Transverse colon (tissue), 4 donors: ENCODE results near the gene GALNT11. TPM values are rescaled to one million over a fixed set of nuclear protein-coding genes. Genes with fewer than 3 reads are reported as not detected.

Source experiments
- DNase-seq: peaks from one replicate; pipeline ENCODE4 v3.0.0-alpha.2; 2019
- H3K27ac ChIP-seq, 4 donors: fragments of 200-600 bp; sonication (generic); 2 replicates each; pipeline ENCODE4 v1.5.1; 2016 to 2018; ENCODE audit warnings: inconsistent platforms in 4 of 4
- H3K27me3 ChIP-seq: fragments of 200-600 bp; sonication (generic); 2 replicates; pipeline ENCODE4 v1.5.1; 2017; ENCODE audit warnings: inconsistent platforms
- H3K36me3 ChIP-seq, 4 donors: fragments of 200-600 bp; sonication (generic); 2 replicates each; pipeline ENCODE4 v1.5.1; 2017 to 2019; ENCODE audit warnings: inconsistent platforms in 4 of 4
- H3K4me1 ChIP-seq, 4 donors: fragments of 200-600 bp; sonication (generic); 2 replicates each; pipeline ENCODE4 v1.5.1; 2017 to 2020; ENCODE audit warnings: inconsistent platforms in 4 of 4
- H3K4me3 ChIP-seq, 4 donors: fragments of 200-600 bp; sonication (generic); 1 replicate in 1 of 4; 2 replicates in 3 of 4; pipeline versions ENCODE4 v1.5.1 to v1.6.1; 2017 to 2019; ENCODE audit warnings: inconsistent platforms in 4 of 4
- H3K9me3 ChIP-seq, 2 donors: fragments of 200-600 bp; sonication (generic); 2 replicates each; pipeline ENCODE4 v1.5.1; 2017 to 2019; ENCODE audit warnings: inconsistent platforms in 2 of 2
- CTCF ChIP-seq, 5 experiments: fragments of 200-600 bp in 3 of 5; fragments of 450-650 bp in 2 of 5; sonication (generic) in 3 of 5; IDR thresholded peaks; 1 replicate in 2 of 5; 2 replicates in 3 of 5; pipeline ENCODE4 v1.5.1; 2016 to 2017; ENCODE audit warnings: antibody characterized with exemption in 5 of 5, inconsistent platforms in 3 of 5, mild to moderate bottlenecking in 2 of 5, moderate library complexity in 1 of 5
- EP300 ChIP-seq: sonication (generic); formaldehyde crosslinking; IDR thresholded peaks from one replicate; pipeline ENCODE4 v1.6.1; 2017; ENCODE audit warnings: antibody characterized with exemption, low read depth
- POLR2A ChIP-seq: fragments of 450-650 bp; IDR thresholded peaks from one replicate; pipeline ENCODE4 v1.6.1; 2016; ENCODE audit warnings: antibody characterized with exemption, mild to moderate bottlenecking, moderate library complexity
- POLR2AphosphoS5 ChIP-seq, 3 donors: sonication (generic); formaldehyde crosslinking; IDR thresholded peaks; one replicate each; pipeline ENCODE4 v1.6.1; 2016; ENCODE audit warnings: antibody characterized with exemption in 3 of 3
- WGBS, 2 donors: methylation state at CpG; one replicate each; pipeline ENCODE4 v1.1.5; 2018; ENCODE audit warnings: low coverage in 1 of 2; 5-methylcytosine and 5-hydroxymethylcytosine counted together
- in situ Hi-C, 4 donors: fragments of 200-750 bp; cut with MboI; loops; one replicate each; pipeline versions ENCODE4 v1.15.0 to v1.15.1; 2017; ENCODE audit warnings: low sequenced_read_pairs in 3 of 4, low pct_ligation_motif_present in 1 of 4, low pct_unique_long_range_greater_than_20kb in 1 of 4
- intact Hi-C: fragments of 100-400 bp; cut with DNase I; formaldehyde crosslinking; loops from one replicate; pipeline ENCODE4 v1.15.1; 2023; ENCODE audit warnings: low total_unique reads
- total RNA-seq, 4 donors: library from RNA; depleted of rRNA; stranded (reverse); fragments of >200 nt; gene quantifications; one replicate each; pipeline ENCODE4 v1.1.0, GENCODE V29; 2016

GALNT11 gene
- total RNA-seq, 4 donors from 2014 or later, result 14.7 to 36.2 (median 24.0) TPM

GRCh38 chr7:151982806-151983205 lies 42.7 kb upstream of the GALNT11 start:
- no peaks in the 10 kb centered on the region for H3K36me3 ChIP-seq
- no peaks in the 10 kb centered on the region for H3K9me3 ChIP-seq
- in situ Hi-C loops, result no loop called here
- intact Hi-C loops, result no loop called here
- 77% methylated on average over 5 of the region's 5 CpGs for WGBS, 2 donors
- H3K27ac ChIP-seq, result no peak overlapping the region
- TF ChIP-seq CTCF (IDR thresholded peaks at IDR 0.05), result no peak
- no peak for TF ChIP-seq POLR2A
- TF ChIP-seq POLR2AphosphoS5 (IDR thresholded peaks at IDR 0.05), result no peak
- TF ChIP-seq EP300, result no peak
- H3K27me3 ChIP-seq, result peaks cover 2% of the 10 kb centered on the region
- no peak overlapping the region for H3K4me3 ChIP-seq
- DNase-seq, result no peak
- no peaks in the 10 kb centered on the region for H3K4me1 ChIP-seq

- TF ChIP-seq POLR2A, result no peak
- no peak for TF ChIP-seq CTCF (IDR thresholded peaks at IDR 0.05)
- no peak for TF ChIP-seq EP300
- TF ChIP-seq POLR2AphosphoS5 (IDR thresholded peaks at IDR 0.05), result no peak
- no peak for DNase-seq
- WGBS, 2 donors, result 86% methylated on average over 3 of the region's 3 CpGs; no CpG with 5 or more reads in 1 of the 2 donors
- Histone ChIP-seq H3K4me3 (no peak overlapping the region), H3K9me3 (no peaks in the 10 kb centered on the region), H3K4me1 (no peaks in the 10 kb centered on the region), H3K36me3 (no peaks in the 10 kb centered on the region), H3K27me3 (peaks cover 4% of the 10 kb centered on the region), H3K27ac (no peak overlapping the region)
- intact Hi-C loops (no loop called here), in situ Hi-C loops (no loop called here)
These were observed 40.9 kb upstream of the GALNT11 start for GRCh38 chr7:151984612-151985011.

GRCh38 chr7:151987748-151988529 lies 37.5 kb upstream of the GALNT11 start:
- in situ Hi-C loops (no loop called here), intact Hi-C loops (no loop called here)
- H3K4me3 ChIP-seq, result no peak overlapping the region
- 73 to 77% methylated on average over 3 to 15 of the region's 18 CpGs for WGBS, 2 donors
- no peaks in the 10 kb centered on the region for H3K36me3 ChIP-seq
- no peak overlapping the region for H3K27ac ChIP-seq
- no peaks in the 10 kb centered on the region for H3K9me3 ChIP-seq
- no peak for DNase-seq
- peaks cover 29% of the 10 kb centered on the region for H3K27me3 ChIP-seq
- TF ChIP-seq POLR2A, result no peak
- no peak for TF ChIP-seq POLR2AphosphoS5 (IDR thresholded peaks at IDR 0.05)
- TF ChIP-seq EP300, result no peak
- no peak for TF ChIP-seq CTCF (IDR thresholded peaks at IDR 0.05)
- peaks cover 0 to 5% (median 0%) of the 10 kb centered on the region in 4 donors for H3K4me1 ChIP-seq

- WGBS, 2 donors, result 6 to 14% methylated on average over 7 to 12 of the region's 12 CpGs
- Histone ChIP-seq H3K4me1 (peaks cover 0 to 5% (median 0%) of the 10 kb centered on the region in 4 donors), H3K9me3 (no peaks in the 10 kb centered on the region), H3K36me3 (no peaks in the 10 kb centered on the region), H3K4me3 (no peak overlapping the region), H3K27ac (no peak overlapping the region), H3K27me3 (peaks cover 47% of the 10 kb centered on the region)
- in situ Hi-C loops (no loop called here), intact Hi-C loops (no loop called here)
- TF ChIP-seq POLR2A (no peak), EP300 (no peak), POLR2AphosphoS5 (IDR thresholded peaks at IDR 0.05) (no peak), CTCF (IDR thresholded peaks at IDR 0.05) (peak in 2 of 5 experiments; percentile 10 to 11)
- peak; percentile 39 for DNase-seq
These were observed 33.1 kb upstream of the GALNT11 start for GRCh38 chr7:151992375-151992774.
